ENCODE data around the gene PRICKLE1.

PRICKLE1 gene

GRCh38 chr12:42486407-42486806 is 103.1 kb downstream of the PRICKLE1 start:
- DNase-seq = no peak

GRCh38 chr12:42485823-42486222 is 103.7 kb downstream of the PRICKLE1 start:
- DNase-seq = no peak

- no peak for DNase-seq
These were observed 104.5 kb downstream of the PRICKLE1 start for GRCh38 chr12:42484996-42485395.

- DNase-seq = no peak
These were observed 106.1 kb downstream of the PRICKLE1 start for GRCh38 chr12:42483521-42483790.

GRCh38 chr12:42482748-42483520 is 106.6 kb downstream of the PRICKLE1 start:
- peak; percentile 62 for DNase-seq

GRCh38 chr12:42482041-42482747 is 107.4 kb downstream of the PRICKLE1 start:
- no peak for DNase-seq

GRCh38 chr12:42481368-42481767 is 108.2 kb downstream of the PRICKLE1 start:
- DNase-seq = no peak

GRCh38 chr12:42477941-42478340 is 111.6 kb downstream of the PRICKLE1 start:
- DNase-seq = no peak

- DNase-seq = no peak
These were observed 114.4 kb downstream of the PRICKLE1 start for GRCh38 chr12:42475106-42475505.

GRCh38 chr12:42474391-42474790 is 115.2 kb downstream of the PRICKLE1 start:
- no peak for DNase-seq

GRCh38 chr12:42473561-42473960 is 116.0 kb downstream of the PRICKLE1 start:
- no peak for DNase-seq

GRCh38 chr12:42473130-42473529 is 116.4 kb downstream of the PRICKLE1 start:
- DNase-seq = no peak

GRCh38 chr12:42472376-42472775 is 117.2 kb downstream of the PRICKLE1 start:
- no peak for DNase-seq

- DNase-seq = no peak
These were observed 120.0 kb downstream of the PRICKLE1 start for GRCh38 chr12:42469355-42470175.

GRCh38 chr12:42468921-42469320 is 120.6 kb downstream of the PRICKLE1 start:
- DNase-seq = no peak

- no peak for DNase-seq
These were observed 121.2 kb downstream of the PRICKLE1 start for GRCh38 chr12:42468341-42468821.

- DNase-seq = no peak
These were observed 125.9 kb downstream of the PRICKLE1 start for GRCh38 chr12:42463671-42464070.

GRCh38 chr12:42462486-42462885 is 127.1 kb downstream of the PRICKLE1 start:
- no peak for DNase-seq

- DNase-seq = no peak
These were observed 130.2 kb downstream of the PRICKLE1 start for GRCh38 chr12:42459336-42459847.

- no peak for DNase-seq
These were observed 131.0 kb downstream of the PRICKLE1 start for GRCh38 chr12:42458575-42458974.

- DNase-seq = no peak
These were observed 139.3 kb downstream of the PRICKLE1 start for GRCh38 chr12:42450248-42450647.

- no peak for DNase-seq
These were observed 140.7 kb downstream of the PRICKLE1 start for GRCh38 chr12:42448841-42449240.

GRCh38 chr12:42447371-42447786 is 142.2 kb downstream of the PRICKLE1 start:
- DNase-seq = no peak
